K562 (cell line): Measurements from ENCODE around the gene GP1BB. TPM values are rescaled to one million over a fixed set of nuclear protein-coding genes. Genes with fewer than 3 reads are reported as not detected.
A peak's percentile ranks its signal among the peaks of the same experiment; 100 is the strongest.

Experiments
- CC2D1A ChIP-seq: fragments of 450-650 bp; IDR thresholded peaks from 2 replicates; pipeline ENCODE4 v1.6.1; 2017; ENCODE audit warnings: mild to moderate bottlenecking
- ERF ChIP-seq: fragments of 450-650 bp; formaldehyde crosslinking; IDR thresholded peaks from 2 replicates; pipeline ENCODE4 v1.4.0; 2020; ENCODE audit warnings: mild to moderate bottlenecking, mixed read lengths
- FOXJ3 ChIP-seq: sonication (generic); formaldehyde crosslinking; IDR thresholded peaks from 2 replicates; pipeline ENCODE4 v1.4.0; 2020; ENCODE audit warnings: mild to moderate bottlenecking, missing genetic modification reagents
- FOXP1 ChIP-seq: sonication (generic); formaldehyde crosslinking; IDR thresholded peaks from 2 replicates; pipeline ENCODE4 v1.8.0; 2022; ENCODE audit warnings: mild to moderate bottlenecking, missing genetic modification reagents
- HNRNPUL1 ChIP-seq: fragments of 200-400 bp; formaldehyde crosslinking; IDR thresholded peaks from 2 replicates; pipeline ENCODE4 v1.6.1; 2017; ENCODE audit warnings: low read length
- MYC ChIP-seq, 2 experiments: fragments of 250-450 bp in 1 of 2; sonication (Bioruptor Pico) in 1 of 2; IDR thresholded peaks; 2 replicates each; pipeline versions ENCODE4 v1.5.1 to v1.6.1; 2012 to 2021; ENCODE audit warnings: low read depth in 2 of 2, borderline replicate concordance in 1 of 2, improper control_type of control experiment in 1 of 2, low read length in 1 of 2, mild to moderate bottlenecking in 1 of 2, moderate library complexity in 1 of 2
- MYNN ChIP-seq, 2 experiments: sonication (generic); formaldehyde crosslinking in 1 of 2; IDR thresholded peaks; 2 replicates each; pipeline versions ENCODE4 v1.5.0 to v1.6.1; 2016 to 2020; ENCODE audit warnings: antibody characterized with exemption in 1 of 2, missing genetic modification reagents in 1 of 2
- POLR2G ChIP-seq: fragments of 200-400 bp; formaldehyde crosslinking; IDR thresholded peaks from 2 replicates; pipeline ENCODE4 v1.6.1; 2017; ENCODE audit warnings: low read depth, mild to moderate bottlenecking, antibody characterized with exemption, low read length, moderate library complexity
- SPI1 ChIP-seq: IDR thresholded peaks from 2 replicates; pipeline ENCODE4 v1.6.1; 2011; ENCODE audit warnings: low read depth, low read length, control low read depth, borderline replicate concordance
- ZKSCAN3 ChIP-seq: fragments of 250-450 bp; sonication (Bioruptor Pico); IDR thresholded peaks from 2 replicates; pipeline ENCODE4 v1.4.0; 2020
- ZNF124 ChIP-seq: sonication (generic); formaldehyde crosslinking; IDR thresholded peaks from 2 replicates; pipeline ENCODE4 v1.8.1; 2022; ENCODE audit warnings: missing genetic modification reagents
- ZNF217 ChIP-seq: sonication (generic); formaldehyde crosslinking; IDR thresholded peaks from 2 replicates; pipeline ENCODE4 v1.8.0; 2022; ENCODE audit warnings: mild to moderate bottlenecking, missing genetic modification reagents
- ZNF274 ChIP-seq: IDR thresholded peaks from 2 replicates; pipeline ENCODE4 v1.6.1; 2011; ENCODE audit warnings: low read depth, mild to moderate bottlenecking, low read length, moderate library complexity, borderline replicate concordance
- ZNF408 ChIP-seq: fragments of 250-450 bp; sonication (Bioruptor Pico); IDR thresholded peaks from 2 replicates; pipeline ENCODE4 v1.4.0; 2020; ENCODE audit warnings: low read depth, mild to moderate bottlenecking, moderate library complexity
- ZNF695 ChIP-seq: fragments of 450-650 bp; formaldehyde crosslinking; IDR thresholded peaks from 2 replicates; pipeline ENCODE4 v1.4.0; 2020; ENCODE audit warnings: mild to moderate bottlenecking, moderate library complexity
- ZNF77 ChIP-seq: fragments of 250-450 bp; sonication (Bioruptor Pico); IDR thresholded peaks from 2 replicates; pipeline ENCODE4 v1.5.0; 2020
- polyA plus RNA-seq, 8 experiments: library from polyadenylated mRNA; depleted of rRNA in 4 of 8; stranded (reverse) in 5 of 8; unstranded in 3 of 8; fragments of >200 nt; fragmentation: Nextera tagmentation in 2 of 8; fragmentation: Illumina TruSeq in 1 of 8; extraction: Ambion mirVana in 2 of 8; extraction: Trizol in 1 of 8; gene quantifications; 2 replicates each; pipeline versions ENCODE4 v1.2.1 to v1.2.3, GENCODE V29; 2011 to 2014; ENCODE audit warnings: inconsistent platforms in 1 of 8, missing spikeins in 1 of 8
- total RNA-seq, 7 experiments: library from RNA; depleted of rRNA in 6 of 7; stranded (reverse); fragments of >200 nt in 6 of 7; fragmentation: Illumina TruSeq in 2 of 7; extraction: Trizol in 2 of 7; gene quantifications; 2 replicates each; pipeline versions ENCODE4 v1.2.1 to v1.2.3, GENCODE V29; 2011 to 2021; ENCODE audit warnings: low replicate concordance in 1 of 7
- TF ChIP-seq, protein P1 (sequence below): fragments of 450-650 bp; IDR thresholded peaks from 2 replicates; pipeline ENCODE4 v1.6.1; 2014; ENCODE audit warnings: low read depth, mild to moderate bottlenecking, moderate library complexity, borderline replicate concordance
- TF ChIP-seq, protein P2 (sequence below), 2 experiments: fragments of 450-650 bp in 1 of 2; sonication (generic) in 1 of 2; formaldehyde crosslinking; conservative IDR thresholded peaks; 2 replicates each; pipeline versions ENCODE4 v1.4.0 to v1.8.1; 2020 to 2022; ENCODE audit warnings: mild to moderate bottlenecking in 1 of 2, missing genetic modification reagents in 1 of 2
- TF ChIP-seq, protein P3 (sequence below): fragments of 450-650 bp; formaldehyde crosslinking; IDR thresholded peaks from 2 replicates; pipeline ENCODE4 v1.4.0; 2020; ENCODE audit warnings: mild to moderate bottlenecking, moderate library complexity
- TF ChIP-seq, protein P4 (sequence below), 2 experiments: fragments of 150-350 bp in 1 of 2; IDR thresholded peaks; 2 replicates each; pipeline ENCODE4 v1.6.1; 2012 to 2016; ENCODE audit warnings: low read depth in 2 of 2, low read length in 2 of 2, mild to moderate bottlenecking in 1 of 2, moderate library complexity in 1 of 2

The GP1BB gene
- total and polyA plus RNA-seq, 9 of the 15 experiments (the other 6 are each of a cell fraction or from before 2014, with no cell fraction given), result 0.69 to 162 (median 2.8) TPM

DNA sequence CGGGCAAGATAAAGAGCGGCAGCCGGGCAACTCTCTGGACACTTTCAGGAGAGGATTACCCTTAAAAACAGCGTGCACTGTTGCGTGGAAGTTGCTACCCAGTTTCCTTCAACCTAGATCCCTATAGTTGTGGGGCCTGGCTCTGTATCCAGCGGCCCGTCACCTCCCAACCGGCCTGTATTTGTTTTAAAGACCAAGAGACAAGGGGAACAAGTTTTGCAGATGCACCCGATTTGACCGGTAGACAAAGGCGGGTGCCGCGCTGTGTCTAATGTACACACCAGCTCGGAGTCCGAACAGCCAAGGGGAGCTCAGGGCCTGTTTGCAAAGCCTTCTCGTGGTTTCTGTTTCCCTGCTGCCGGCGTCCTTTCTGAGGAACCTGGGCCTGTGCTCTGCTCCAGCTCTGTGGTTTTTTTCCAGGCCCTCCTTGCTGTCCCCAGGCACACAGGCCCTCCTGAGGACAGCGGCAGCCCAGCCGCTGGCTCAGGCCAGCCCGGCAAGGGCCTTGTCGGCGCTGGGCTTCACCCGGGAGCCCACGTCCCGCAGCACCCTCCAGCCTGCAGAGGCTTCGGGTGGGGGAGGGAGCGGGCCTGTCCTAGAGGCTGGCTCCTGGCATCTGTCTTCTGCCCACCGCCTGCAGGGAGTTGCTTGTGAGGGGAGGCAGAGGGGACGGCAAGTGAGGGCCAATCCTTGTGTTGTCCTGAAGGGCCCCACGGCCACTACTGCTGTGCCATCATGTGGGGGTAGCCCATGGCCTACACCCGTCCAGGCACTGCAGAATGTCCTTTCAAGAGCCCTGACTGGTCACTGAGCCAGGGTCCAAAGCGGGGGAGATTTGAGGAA lies 38.6 kb downstream of the GP1BB start (continued):
- no peak for TF ChIP-seq ZNF274
- TF ChIP-seq ZNF408 (CRISPR knock-in tag), result no peak
- TF ChIP-seq HNRNPUL1, result no peak
- TF ChIP-seq ZKSCAN3, result no peak
- TF ChIP-seq, protein P1, sequence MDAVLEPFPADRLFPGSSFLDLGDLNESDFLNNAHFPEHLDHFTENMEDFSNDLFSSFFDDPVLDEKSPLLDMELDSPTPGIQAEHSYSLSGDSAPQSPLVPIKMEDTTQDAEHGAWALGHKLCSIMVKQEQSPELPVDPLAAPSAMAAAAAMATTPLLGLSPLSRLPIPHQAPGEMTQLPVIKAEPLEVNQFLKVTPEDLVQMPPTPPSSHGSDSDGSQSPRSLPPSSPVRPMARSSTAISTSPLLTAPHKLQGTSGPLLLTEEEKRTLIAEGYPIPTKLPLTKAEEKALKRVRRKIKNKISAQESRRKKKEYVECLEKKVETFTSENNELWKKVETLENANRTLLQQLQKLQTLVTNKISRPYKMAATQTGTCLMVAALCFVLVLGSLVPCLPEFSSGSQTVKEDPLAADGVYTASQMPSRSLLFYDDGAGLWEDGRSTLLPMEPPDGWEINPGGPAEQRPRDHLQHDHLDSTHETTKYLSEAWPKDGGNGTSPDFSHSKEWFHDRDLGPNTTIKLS, result no peak
- TF ChIP-seq ZNF695 (CRISPR knock-in tag), result no peak
- TF ChIP-seq, protein P2, sequence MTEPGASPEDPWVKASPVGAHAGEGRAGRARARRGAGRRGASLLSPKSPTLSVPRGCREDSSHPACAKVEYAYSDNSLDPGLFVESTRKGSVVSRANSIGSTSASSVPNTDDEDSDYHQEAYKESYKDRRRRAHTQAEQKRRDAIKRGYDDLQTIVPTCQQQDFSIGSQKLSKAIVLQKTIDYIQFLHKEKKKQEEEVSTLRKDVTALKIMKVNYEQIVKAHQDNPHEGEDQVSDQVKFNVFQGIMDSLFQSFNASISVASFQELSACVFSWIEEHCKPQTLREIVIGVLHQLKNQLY (CRISPR knock-in tag; conservative IDR thresholded peaks at IDR 0.05), result no peak
- no peak for TF ChIP-seq CC2D1A
- no peak for TF ChIP-seq FOXJ3 (CRISPR knock-in tag)
- TF ChIP-seq, protein P3, sequence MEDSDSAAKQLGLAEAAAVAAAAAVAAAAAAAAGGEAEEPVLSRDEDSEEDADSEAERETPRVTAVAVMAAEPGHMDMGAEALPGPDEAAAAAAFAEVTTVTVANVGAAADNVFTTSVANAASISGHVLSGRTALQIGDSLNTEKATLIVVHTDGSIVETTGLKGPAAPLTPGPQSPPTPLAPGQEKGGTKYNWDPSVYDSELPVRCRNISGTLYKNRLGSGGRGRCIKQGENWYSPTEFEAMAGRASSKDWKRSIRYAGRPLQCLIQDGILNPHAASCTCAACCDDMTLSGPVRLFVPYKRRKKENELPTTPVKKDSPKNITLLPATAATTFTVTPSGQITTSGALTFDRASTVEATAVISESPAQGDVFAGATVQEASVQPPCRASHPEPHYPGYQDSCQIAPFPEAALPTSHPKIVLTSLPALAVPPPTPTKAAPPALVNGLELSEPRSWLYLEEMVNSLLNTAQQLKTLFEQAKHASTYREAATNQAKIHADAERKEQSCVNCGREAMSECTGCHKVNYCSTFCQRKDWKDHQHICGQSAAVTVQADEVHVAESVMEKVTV, result no peak
- no peak for TF ChIP-seq ZNF124 (CRISPR knock-in tag)
- TF ChIP-seq MYC (IDR thresholded peaks at IDR 0.05; ENCODE audit: low read depth, low read length), result no peak
- TF ChIP-seq MYC (CRISPR knock-in tag; IDR thresholded peaks at IDR 0.05; ENCODE audit: borderline replicate concordance, low read depth), result peak; percentile 71; the same call in 1 of the 2 replicates
- peak; percentile 3; the same call in 1 of the 2 replicates for TF ChIP-seq SPI1
- TF ChIP-seq FOXP1 (CRISPR knock-in tag), result no peak
- TF ChIP-seq ERF (CRISPR knock-in tag), result peak; percentile 65; the same call in 1 of the 2 replicates
- no peak for TF ChIP-seq ZNF217 (CRISPR knock-in tag)
- no peak for TF ChIP-seq MYNN (IDR thresholded peaks at IDR 0.05)
- TF ChIP-seq MYNN (CRISPR knock-in tag; IDR thresholded peaks at IDR 0.05), result 0 out of 2 replicates have a peak, but pooled peaks have one; percentile 24
- no peak for TF ChIP-seq ZNF77
- TF ChIP-seq POLR2G, result no peak
- TF ChIP-seq, protein P4, sequence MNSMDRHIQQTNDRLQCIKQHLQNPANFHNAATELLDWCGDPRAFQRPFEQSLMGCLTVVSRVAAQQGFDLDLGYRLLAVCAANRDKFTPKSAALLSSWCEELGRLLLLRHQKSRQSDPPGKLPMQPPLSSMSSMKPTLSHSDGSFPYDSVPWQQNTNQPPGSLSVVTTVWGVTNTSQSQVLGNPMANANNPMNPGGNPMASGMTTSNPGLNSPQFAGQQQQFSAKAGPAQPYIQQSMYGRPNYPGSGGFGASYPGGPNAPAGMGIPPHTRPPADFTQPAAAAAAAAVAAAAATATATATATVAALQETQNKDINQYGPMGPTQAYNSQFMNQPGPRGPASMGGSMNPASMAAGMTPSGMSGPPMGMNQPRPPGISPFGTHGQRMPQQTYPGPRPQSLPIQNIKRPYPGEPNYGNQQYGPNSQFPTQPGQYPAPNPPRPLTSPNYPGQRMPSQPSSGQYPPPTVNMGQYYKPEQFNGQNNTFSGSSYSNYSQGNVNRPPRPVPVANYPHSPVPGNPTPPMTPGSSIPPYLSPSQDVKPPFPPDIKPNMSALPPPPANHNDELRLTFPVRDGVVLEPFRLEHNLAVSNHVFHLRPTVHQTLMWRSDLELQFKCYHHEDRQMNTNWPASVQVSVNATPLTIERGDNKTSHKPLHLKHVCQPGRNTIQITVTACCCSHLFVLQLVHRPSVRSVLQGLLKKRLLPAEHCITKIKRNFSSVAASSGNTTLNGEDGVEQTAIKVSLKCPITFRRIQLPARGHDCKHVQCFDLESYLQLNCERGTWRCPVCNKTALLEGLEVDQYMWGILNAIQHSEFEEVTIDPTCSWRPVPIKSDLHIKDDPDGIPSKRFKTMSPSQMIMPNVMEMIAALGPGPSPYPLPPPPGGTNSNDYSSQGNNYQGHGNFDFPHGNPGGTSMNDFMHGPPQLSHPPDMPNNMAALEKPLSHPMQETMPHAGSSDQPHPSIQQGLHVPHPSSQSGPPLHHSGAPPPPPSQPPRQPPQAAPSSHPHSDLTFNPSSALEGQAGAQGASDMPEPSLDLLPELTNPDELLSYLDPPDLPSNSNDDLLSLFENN (IDR thresholded peaks at IDR 0.05; ENCODE audit: low read depth in 2 of 2, low read length in 2 of 2), result no peak
